Forelimb muscle (tissue), 1 donor: ENCODE results near the gene SUPT6H. TPM values are rescaled to one million over a fixed set of nuclear protein-coding genes. Genes with fewer than 3 reads are reported as not detected.

Experiments used
- DNase-seq: peaks from one replicate; pipeline ENCODE4 v3.0.0-alpha.2; 2013; ENCODE audit warnings: low read depth
- polyA plus RNA-seq: library from polyadenylated mRNA; unstranded; fragments of 120-200 nt; gene quantifications from one replicate; pipeline ENCODE4 v1.2.1, GENCODE V29; 2013; ENCODE audit not compliant: insufficient read length

Gene SUPT6H
- polyA plus RNA-seq, 1 donor: 38.9 TPM

- DNase-seq: no peak
Measured at GRCh38 chr17:28737316-28737715, 75.3 kb downstream of the SUPT6H start.

GRCh38 chr17:28737770-28738679 lies 76.0 kb downstream of the SUPT6H start:
- DNase-seq: no peak

DNA sequence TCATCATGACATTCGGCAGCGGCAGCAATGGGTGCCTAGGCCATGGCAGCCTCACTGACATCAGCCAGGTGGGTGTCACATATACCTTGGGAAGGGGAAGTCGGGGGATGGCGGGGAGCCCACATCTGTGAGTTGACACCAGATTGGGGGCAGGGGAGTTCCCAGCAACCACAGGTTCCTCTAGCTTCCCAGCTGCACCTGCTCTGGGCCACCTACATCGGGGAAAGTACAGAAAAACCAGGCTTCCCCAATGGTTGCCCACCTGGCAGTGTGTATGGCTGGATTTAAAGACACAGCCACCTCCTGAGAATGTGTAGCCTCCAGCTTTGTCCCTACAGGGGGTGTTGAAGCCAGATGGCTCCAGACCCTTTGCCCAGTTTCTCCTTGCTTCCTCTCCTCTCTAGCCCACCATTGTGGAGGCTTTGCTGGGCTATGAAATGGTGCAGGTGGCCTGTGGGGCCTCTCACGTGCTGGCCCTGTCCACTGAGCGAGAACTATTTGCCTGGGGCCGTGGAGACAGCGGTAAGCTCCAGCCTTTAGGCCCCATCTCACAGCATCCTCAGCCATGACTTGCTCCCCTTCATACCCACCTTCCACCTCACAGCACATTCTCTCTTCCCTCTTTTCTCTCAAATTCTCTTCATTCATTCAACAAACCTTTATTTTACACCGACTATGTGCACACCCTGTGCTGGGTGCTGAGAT lies 76.8 kb downstream of the SUPT6H start:
- DNase-seq: no peak

DNA sequence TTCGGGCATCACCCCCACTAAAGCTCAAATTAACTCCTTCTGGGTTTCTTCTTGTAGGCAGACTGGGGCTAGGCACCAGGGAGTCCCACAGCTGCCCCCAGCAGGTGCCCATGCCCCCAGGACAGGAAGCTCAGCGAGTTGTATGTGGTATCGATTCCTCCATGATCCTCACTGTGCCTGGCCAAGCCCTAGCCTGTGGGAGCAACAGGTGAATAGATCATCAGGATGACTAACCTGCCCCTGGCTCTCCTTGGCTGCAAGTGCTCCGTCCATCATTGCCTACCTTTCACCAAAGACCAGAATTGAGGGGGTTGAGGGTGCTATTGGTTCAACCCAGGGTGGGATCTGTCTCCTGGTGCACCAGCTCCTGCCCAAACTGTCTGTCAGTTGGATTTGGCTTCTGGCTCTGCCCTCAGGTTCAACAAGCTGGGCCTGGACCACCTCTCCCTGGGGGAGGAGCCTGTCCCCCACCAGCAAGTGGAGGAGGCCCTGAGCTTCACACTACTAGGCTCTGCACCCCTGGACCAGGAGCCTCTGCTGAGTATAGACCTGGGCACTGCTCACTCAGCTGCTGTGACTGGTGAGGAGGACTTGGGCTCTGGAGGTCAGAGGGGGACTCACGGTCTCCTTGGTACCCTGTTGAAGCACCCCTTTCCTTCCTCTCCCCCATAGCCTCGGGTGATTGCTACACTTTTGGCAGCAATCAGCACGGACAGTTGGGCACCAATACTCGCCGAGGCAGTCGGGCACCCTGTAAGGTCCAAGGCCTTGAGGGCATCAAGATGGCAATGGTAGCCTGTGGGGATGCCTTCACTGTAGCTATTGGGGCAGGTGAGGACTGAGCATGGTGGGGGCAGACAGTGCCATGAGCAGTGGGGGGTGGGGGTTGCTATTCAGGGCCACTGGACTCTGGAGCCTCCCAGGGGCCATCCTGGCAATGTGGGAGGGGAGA lies 78.7 kb downstream of the SUPT6H start:
- no peak for DNase-seq

- DNase-seq: no peak
Measured at GRCh38 chr17:28741358-28742349, 79.6 kb downstream of the SUPT6H start.

- DNase-seq: peak; percentile 78
Measured at GRCh38 chr17:28743243-28744103, 81.5 kb downstream of the SUPT6H start, which contains the start of gene TRAF4. TSS of gene TRAF4 (plus strand) at chr17:28744011. CDS start at chr17:28744113, 102 bp downstream.

GRCh38 chr17:28744104-28744971 lies 82.3 kb downstream of the SUPT6H start:
- DNase-seq: no peak

DNA sequence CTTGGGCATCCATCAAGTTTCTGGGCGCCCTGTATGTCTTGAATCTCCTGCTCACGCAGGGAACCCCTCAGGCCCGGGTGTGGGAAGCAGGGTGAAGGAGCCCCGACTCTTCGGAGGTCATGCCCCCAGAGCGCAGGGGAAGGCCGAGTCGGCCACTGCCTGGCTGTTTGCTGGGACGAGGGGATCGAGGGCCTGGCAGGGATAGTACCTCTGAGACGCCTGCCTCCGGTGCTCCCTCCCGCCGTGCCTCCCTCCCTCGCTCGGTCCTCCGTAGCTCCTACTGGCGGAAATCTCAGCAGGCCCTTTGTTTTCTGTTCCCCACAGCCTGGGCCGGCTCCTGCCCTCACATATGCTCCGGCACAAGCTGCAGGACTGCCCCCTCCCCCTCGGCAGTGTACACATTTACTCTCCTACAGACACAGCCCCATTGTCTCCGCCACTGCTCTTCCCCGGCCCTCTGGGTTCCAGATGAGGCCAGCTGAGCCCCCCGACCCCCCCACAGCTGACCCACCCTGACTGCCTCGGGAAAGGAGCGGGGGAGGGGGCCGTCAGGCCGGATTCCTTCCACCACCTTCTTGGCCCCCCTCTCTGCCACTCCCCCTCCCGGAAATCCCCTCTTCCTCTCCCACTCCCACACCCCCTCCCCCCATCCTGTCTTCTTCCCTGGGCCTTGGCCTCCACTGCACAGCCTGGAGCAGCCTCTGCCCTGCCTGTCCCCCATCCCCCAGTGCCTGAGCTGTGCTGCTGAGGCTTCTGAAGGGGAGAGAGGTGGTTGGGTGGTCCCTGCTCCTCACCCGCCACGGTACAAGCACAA lies 83.2 kb downstream of the SUPT6H start:
- DNase-seq: no peak

- no peak for DNase-seq
Measured at GRCh38 chr17:28745786-28746411, 83.9 kb downstream of the SUPT6H start.

GRCh38 chr17:28746611-28747050 lies 84.6 kb downstream of the SUPT6H start:
- no peak for DNase-seq

DNA sequence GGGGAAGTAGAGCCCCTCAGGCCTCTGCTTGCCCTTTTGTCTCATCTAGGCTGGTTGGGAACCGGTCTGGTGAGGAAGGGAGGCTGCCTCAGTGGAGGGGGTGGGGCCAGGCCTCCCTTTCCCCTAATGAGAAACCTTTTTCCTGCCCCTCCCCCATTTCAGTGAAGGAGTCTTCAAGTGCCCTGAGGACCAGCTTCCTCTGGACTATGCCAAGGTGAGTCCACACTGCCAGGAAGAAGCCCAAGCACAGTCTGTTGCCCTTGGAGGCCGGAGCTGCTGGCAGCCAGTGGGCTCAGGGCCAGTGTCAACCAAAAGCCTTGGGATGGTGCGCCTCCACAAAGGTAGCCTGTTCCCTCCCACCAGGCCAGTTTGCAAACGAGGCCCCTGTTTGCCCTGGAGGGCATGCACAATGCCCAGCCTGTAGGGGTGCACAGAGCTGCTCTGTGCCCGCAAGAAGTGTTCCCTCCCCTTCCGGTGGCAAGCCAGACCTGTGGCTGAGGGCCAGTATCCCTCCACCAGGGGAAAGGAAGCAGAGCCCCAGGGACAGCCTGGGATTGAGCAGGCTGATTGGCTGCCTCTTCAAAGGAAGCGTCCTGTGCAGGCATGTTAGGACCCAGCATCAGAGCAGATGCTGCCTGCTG lies 85.2 kb downstream of the SUPT6H start:
- no peak for DNase-seq

DNA sequence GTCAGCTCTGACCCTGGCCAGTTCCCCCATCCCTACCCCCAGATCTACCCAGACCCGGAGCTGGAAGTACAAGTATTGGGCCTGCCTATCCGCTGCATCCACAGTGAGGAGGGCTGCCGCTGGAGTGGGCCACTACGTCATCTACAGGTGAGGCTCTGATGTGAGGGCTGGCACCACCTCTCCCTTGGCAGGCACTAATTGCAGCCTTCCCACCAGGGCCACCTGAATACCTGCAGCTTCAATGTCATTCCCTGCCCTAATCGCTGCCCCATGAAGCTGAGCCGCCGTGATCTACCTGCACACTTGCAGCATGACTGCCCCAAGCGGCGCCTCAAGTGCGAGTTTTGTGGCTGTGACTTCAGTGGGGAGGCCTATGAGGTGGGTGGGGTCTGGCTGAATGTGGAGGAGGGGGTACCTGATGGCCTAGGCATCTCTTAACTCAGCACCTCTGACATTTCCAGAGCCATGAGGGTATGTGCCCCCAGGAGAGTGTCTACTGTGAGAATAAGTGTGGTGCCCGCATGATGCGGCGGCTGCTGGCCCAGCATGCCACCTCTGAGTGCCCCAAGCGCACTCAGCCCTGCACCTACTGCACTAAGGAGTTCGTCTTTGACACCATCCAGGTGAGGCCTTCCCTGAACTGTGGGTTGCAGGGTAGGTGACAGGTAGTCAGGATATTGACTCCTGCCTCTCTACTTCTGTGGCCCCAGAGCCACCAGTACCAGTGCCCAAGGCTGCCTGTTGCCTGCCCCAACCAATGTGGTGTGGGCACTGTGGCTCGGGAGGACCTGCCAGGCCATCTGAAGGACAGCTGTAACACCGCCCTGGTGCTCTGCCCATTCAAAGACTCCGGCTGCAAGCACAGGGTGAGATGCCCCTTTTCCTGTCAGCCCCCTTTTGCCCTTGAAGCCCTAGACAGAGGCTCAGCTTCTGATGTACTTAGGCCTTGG lies 86.1 kb downstream of the SUPT6H start:
- DNase-seq: no peak

- no peak for DNase-seq
Measured at GRCh38 chr17:28748852-28749515, 87.0 kb downstream of the SUPT6H start.

DNA sequence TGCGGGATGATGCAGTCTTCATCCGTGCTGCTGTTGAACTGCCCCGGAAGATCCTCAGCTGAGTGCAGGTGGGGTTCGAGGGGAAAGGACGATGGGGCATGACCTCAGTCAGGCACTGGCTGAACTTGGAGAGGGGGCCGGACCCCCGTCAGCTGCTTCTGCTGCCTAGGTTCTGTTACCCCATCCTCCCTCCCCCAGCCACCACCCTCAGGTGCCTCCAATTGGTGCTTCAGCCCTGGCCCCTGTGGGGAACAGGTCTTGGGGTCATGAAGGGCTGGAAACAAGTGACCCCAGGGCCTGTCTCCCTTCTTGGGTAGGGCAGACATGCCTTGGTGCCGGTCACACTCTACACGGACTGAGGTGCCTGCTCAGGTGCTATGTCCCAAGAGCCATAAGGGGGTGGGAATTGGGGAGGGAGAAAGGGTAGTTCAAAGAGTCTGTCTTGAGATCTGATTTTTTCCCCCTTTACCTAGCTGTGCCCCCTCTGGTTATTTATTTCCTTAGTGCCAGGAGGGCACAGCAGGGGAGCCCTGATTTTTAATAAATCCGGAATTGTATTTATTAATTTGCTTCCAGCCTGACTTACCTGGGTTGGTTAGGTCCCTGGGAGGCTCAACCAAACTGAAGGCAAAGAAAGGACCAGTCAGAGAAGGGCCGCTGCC lies 87.6 kb downstream of the SUPT6H start:
- no peak for DNase-seq
